Heart left ventricle (tissue), 16 donors: ENCODE results near the gene MICAL3. TPM values are rescaled to one million over a fixed set of nuclear protein-coding genes. Genes with fewer than 3 reads are reported as not detected.

Experiments used
- ATAC-seq, 4 donors: fragments of 200-7000 bp; cut with Tn5 transposase; one replicate each; pipeline ENCODE4 v1.9.1; 2020 to 2022; ENCODE audit warnings: moderate library complexity in 4 of 4, mild to moderate bottlenecking in 3 of 4, moderate number of reproducible peaks in 1 of 4
- DNase-seq, 5 donors: peaks; one replicate each; pipeline ENCODE4 v3.0.0-alpha.2; 2020
- H3K27ac ChIP-seq, 12 donors: fragments of 200-600 bp; sonication (generic) in 4 of 12; one replicate each; pipeline versions ENCODE4 v1.5.0 to v1.8.0; 2016 to 2022; ENCODE audit warnings: mild to moderate bottlenecking in 2 of 12
- H3K27me3 ChIP-seq, 9 donors: fragments of 200-600 bp; sonication (generic) in 2 of 9; one replicate each; pipeline versions ENCODE4 v1.5.1 to v1.8.0; 2016 to 2022; ENCODE audit warnings: mild to moderate bottlenecking in 3 of 9
- H3K36me3 ChIP-seq, 9 donors: fragments of 200-600 bp; sonication (generic) in 2 of 9; one replicate each; pipeline versions ENCODE4 v1.5.0 to v1.8.0; 2018 to 2022; ENCODE audit warnings: mild to moderate bottlenecking in 2 of 9
- H3K4me1 ChIP-seq, 12 donors: fragments of 200-600 bp; sonication (generic) in 4 of 12; one replicate each; pipeline versions ENCODE4 v1.5.0 to v1.8.0; 2016 to 2022; ENCODE audit warnings: mild to moderate bottlenecking in 3 of 12
- H3K4me3 ChIP-seq, 12 donors: fragments of 200-600 bp; sonication (generic) in 4 of 12; one replicate each; pipeline versions ENCODE4 v1.5.0 to v1.8.0; 2017 to 2022; ENCODE audit warnings: mild to moderate bottlenecking in 9 of 12, moderate library complexity in 4 of 12
- H3K9me3 ChIP-seq, 12 donors: fragments of 200-600 bp; sonication (generic) in 4 of 12; one replicate each; pipeline versions ENCODE4 v1.5.0 to v1.8.0; 2016 to 2022; ENCODE audit warnings: mild to moderate bottlenecking in 1 of 12
- CTCF ChIP-seq, 12 donors: fragments of 200-600 bp; sonication (generic) in 4 of 12; IDR thresholded peaks; one replicate each; pipeline versions ENCODE4 v1.5.0 to v1.8.0; 2018 to 2022; ENCODE audit warnings: antibody characterized with exemption in 12 of 12, mild to moderate bottlenecking in 5 of 12
- POLR2A ChIP-seq, 2 donors: fragments of 450-650 bp; IDR thresholded peaks; one replicate each; pipeline ENCODE4 v1.6.1; 2017; ENCODE audit warnings: antibody characterized with exemption in 2 of 2, mild to moderate bottlenecking in 2 of 2, moderate library complexity in 2 of 2
- WGBS, 4 donors: extraction: QIAGEN DNeasy Blood & Tissue Kit in 2 of 4; methylation state at CpG; one replicate each; pipeline versions ENCODE4 v1.1.5 to v1.1.7; 2013 to 2018; 5-methylcytosine and 5-hydroxymethylcytosine counted together
- intact Hi-C, 10 donors: fragments of 100-400 bp; cut with DNase I; formaldehyde crosslinking; loops; one replicate each; pipeline versions ENCODE4 v1.11.1 to v1.14.2; 2022
- polyA plus RNA-seq, 2 donors: library from polyadenylated mRNA; stranded (reverse); fragments of 200-250 nt; gene quantifications; one replicate each; pipeline ENCODE4 v1.2.3, GENCODE V29; 2013
- total RNA-seq, 9 donors: library from RNA; depleted of rRNA in 2 of 9; stranded (reverse); fragments of >200 nt in 2 of 9; fragmentation: NEBNext Ultra II Directional in 3 of 9; extraction: Animal tissue kit (Norgen Biotek cat#: 25700) in 3 of 9; gene quantifications; one replicate each; pipeline versions ENCODE4 v1.1.0 to v1.2.4, GENCODE V29; 2016 to 2023
- donor health status: ischemic (EF 13 %, LVEDD 7.1; RV severe dilation, severe dysfunction).
- donor health status: healthy with polysubstance abuse.
- donor health status: DM: no; HTN: yes; CAD: no.
- donor health status: DM: no; HTN: no; CAD: no.
- donor health status: ischemic (EF 25% LVEDD 6.9; RV normal size, moderate dysfunction).
- donor health status: ischemic (EF 25% LVEDD 5.7; RV mildly dilated, moderate dysfunction).
- donor health status: healthy.
- donor health status: DM: yes; HTN: yes; CAD: no.
- donor health status: ischemic (EF 35%, LVEDD 5.7; RV mildly dilated, moderate dysfunction).
- donor health status: nonischemic (EF 11% LVEDD 7.7; RV severe dilation, severe dysfunction).
- donor health status: DM: yes; HTN: yes; CAD: no.
- donor health status: PGD.
- donor health status: ischemic (EF 29% LVEDD 5.4; RV normal size, mild dysfunction).
- donor health status: nonischemic (EF 23%, LVEDD 6.1; RV moderate dilation, normal function).

MICAL3 gene
- total and polyA plus RNA-seq, 11 donors = 41.3 to 125 (median 83.3) TPM

GRCh38 chr22:17772249-17772957, 252.0 kb downstream of the MICAL3 start:
- H3K36me3 ChIP-seq = no peaks in the 10 kb centered on the region
- peak in 2 of 5 donors; percentile 24 to 56 for DNase-seq
- peaks cover 0 to 76% (median 11%) of the 10 kb centered on the region in 12 donors for H3K4me1 ChIP-seq
- H3K27ac ChIP-seq = peak overlapping the region in 3 of 12 donors; percentile 23 to 87 (median 30)
- no peak for ATAC-seq
- H3K4me3 ChIP-seq = peak overlapping the region in 6 of 12 donors; percentile 69 to 97 (median 80)
- no peaks in the 10 kb centered on the region for H3K9me3 ChIP-seq
- H3K27me3 ChIP-seq = no peaks in the 10 kb centered on the region
- TF ChIP-seq POLR2A (IDR thresholded peaks at IDR 0.05) (no peak), CTCF (IDR thresholded peaks at IDR 0.05) (no peak)
- intact Hi-C loops = no loop called here
- WGBS, 4 donors = 65 to 78% (median 73%) methylated on average over 18 to 21 of the region's 21 CpGs

GRCh38 chr22:17770180-17771077, 253.9 kb downstream of the MICAL3 start:
- TF ChIP-seq CTCF (IDR thresholded peaks at IDR 0.05) = no peak
- no peak for TF ChIP-seq POLR2A (IDR thresholded peaks at IDR 0.05)
- peak overlapping the region in 1 of 12 donors; percentile 64 for H3K27ac ChIP-seq
- H3K36me3 ChIP-seq = no peaks in the 10 kb centered on the region
- peak in 2 of 5 donors; percentile 14 to 48 for DNase-seq
- no peak for ATAC-seq
- intact Hi-C loops = no loop called here
- H3K4me1 ChIP-seq = peaks cover 0 to 67% (median 11%) of the 10 kb centered on the region in 12 donors
- no peaks in the 10 kb centered on the region for H3K9me3 ChIP-seq
- H3K27me3 ChIP-seq = no peaks in the 10 kb centered on the region
- no peak overlapping the region for H3K4me3 ChIP-seq
- 88 to 91% (median 90%) methylated on average over 16 to 19 of the region's 19 CpGs for WGBS, 4 donors

- Histone ChIP-seq H3K27me3 (no peaks in the 10 kb centered on the region), H3K9me3 (no peaks in the 10 kb centered on the region), H3K4me3 (no peak overlapping the region), H3K36me3 (no peaks in the 10 kb centered on the region), H3K27ac (no peak overlapping the region), H3K4me1 (peaks cover 0 to 60% (median 7%) of the 10 kb centered on the region in 12 donors)
- WGBS, 4 donors = 87 to 95% (median 91%) methylated on average over 8 to 9 of the region's 9 CpGs
- ATAC-seq (no peak), DNase-seq (peak in 1 of 5 donors; percentile 18)
- TF ChIP-seq POLR2A (IDR thresholded peaks at IDR 0.05) (no peak), CTCF (IDR thresholded peaks at IDR 0.05) (no peak)
- intact Hi-C loops = no loop called here
Measured at GRCh38 chr22:17769716-17770082, 254.7 kb downstream of the MICAL3 start.
